Transverse colon (tissue), 4 donors: ENCODE results near the gene FRMD6. TPM values are rescaled to one million over a fixed set of nuclear protein-coding genes. Genes with fewer than 3 reads are reported as not detected.
A peak's percentile ranks its signal among the peaks of the same experiment; 100 is the strongest.

Experiments used
- DNase-seq: peaks from one replicate; pipeline ENCODE4 v3.0.0-alpha.2; 2019
- H3K27ac ChIP-seq, 4 donors: fragments of 200-600 bp; sonication (generic); 2 replicates each; pipeline ENCODE4 v1.5.1; 2016 to 2018; ENCODE audit warnings: inconsistent platforms in 4 of 4
- H3K27me3 ChIP-seq: fragments of 200-600 bp; sonication (generic); 2 replicates; pipeline ENCODE4 v1.5.1; 2017; ENCODE audit warnings: inconsistent platforms
- H3K36me3 ChIP-seq, 4 donors: fragments of 200-600 bp; sonication (generic); 2 replicates each; pipeline ENCODE4 v1.5.1; 2017 to 2019; ENCODE audit warnings: inconsistent platforms in 4 of 4
- H3K4me1 ChIP-seq, 4 donors: fragments of 200-600 bp; sonication (generic); 2 replicates each; pipeline ENCODE4 v1.5.1; 2017 to 2020; ENCODE audit warnings: inconsistent platforms in 4 of 4
- H3K4me3 ChIP-seq, 4 donors: fragments of 200-600 bp; sonication (generic); 1 replicate in 1 of 4; 2 replicates in 3 of 4; pipeline versions ENCODE4 v1.5.1 to v1.6.1; 2017 to 2019; ENCODE audit warnings: inconsistent platforms in 4 of 4
- H3K9me3 ChIP-seq, 2 donors: fragments of 200-600 bp; sonication (generic); 2 replicates each; pipeline ENCODE4 v1.5.1; 2017 to 2019; ENCODE audit warnings: inconsistent platforms in 2 of 2
- CTCF ChIP-seq, 5 experiments: fragments of 200-600 bp in 3 of 5; fragments of 450-650 bp in 2 of 5; sonication (generic) in 3 of 5; IDR thresholded peaks; 1 replicate in 2 of 5; 2 replicates in 3 of 5; pipeline ENCODE4 v1.5.1; 2016 to 2017; ENCODE audit warnings: antibody characterized with exemption in 5 of 5, inconsistent platforms in 3 of 5, mild to moderate bottlenecking in 2 of 5, moderate library complexity in 1 of 5
- EP300 ChIP-seq: sonication (generic); formaldehyde crosslinking; IDR thresholded peaks from one replicate; pipeline ENCODE4 v1.6.1; 2017; ENCODE audit warnings: antibody characterized with exemption, low read depth
- POLR2A ChIP-seq: fragments of 450-650 bp; IDR thresholded peaks from one replicate; pipeline ENCODE4 v1.6.1; 2016; ENCODE audit warnings: antibody characterized with exemption, mild to moderate bottlenecking, moderate library complexity
- POLR2AphosphoS5 ChIP-seq, 3 donors: sonication (generic); formaldehyde crosslinking; IDR thresholded peaks; one replicate each; pipeline ENCODE4 v1.6.1; 2016; ENCODE audit warnings: antibody characterized with exemption in 3 of 3
- WGBS, 2 donors: methylation state at CpG; one replicate each; pipeline ENCODE4 v1.1.5; 2018; ENCODE audit warnings: low coverage in 1 of 2; 5-methylcytosine and 5-hydroxymethylcytosine counted together
- in situ Hi-C, 4 donors: fragments of 200-750 bp; cut with MboI; loops; one replicate each; pipeline versions ENCODE4 v1.15.0 to v1.15.1; 2017; ENCODE audit warnings: low sequenced_read_pairs in 3 of 4, low pct_ligation_motif_present in 1 of 4, low pct_unique_long_range_greater_than_20kb in 1 of 4
- intact Hi-C: fragments of 100-400 bp; cut with DNase I; formaldehyde crosslinking; loops from one replicate; pipeline ENCODE4 v1.15.1; 2023; ENCODE audit warnings: low total_unique reads
- total RNA-seq, 4 donors: library from RNA; depleted of rRNA; stranded (reverse); fragments of >200 nt; gene quantifications; one replicate each; pipeline ENCODE4 v1.1.0, GENCODE V29; 2016

FRMD6 gene
- 10 to 100 TPM in 3 of 4 donors, 1 to 10 TPM in 1; 8.4 to 21.7 (median 11.7) TPM for total RNA-seq

DNA sequence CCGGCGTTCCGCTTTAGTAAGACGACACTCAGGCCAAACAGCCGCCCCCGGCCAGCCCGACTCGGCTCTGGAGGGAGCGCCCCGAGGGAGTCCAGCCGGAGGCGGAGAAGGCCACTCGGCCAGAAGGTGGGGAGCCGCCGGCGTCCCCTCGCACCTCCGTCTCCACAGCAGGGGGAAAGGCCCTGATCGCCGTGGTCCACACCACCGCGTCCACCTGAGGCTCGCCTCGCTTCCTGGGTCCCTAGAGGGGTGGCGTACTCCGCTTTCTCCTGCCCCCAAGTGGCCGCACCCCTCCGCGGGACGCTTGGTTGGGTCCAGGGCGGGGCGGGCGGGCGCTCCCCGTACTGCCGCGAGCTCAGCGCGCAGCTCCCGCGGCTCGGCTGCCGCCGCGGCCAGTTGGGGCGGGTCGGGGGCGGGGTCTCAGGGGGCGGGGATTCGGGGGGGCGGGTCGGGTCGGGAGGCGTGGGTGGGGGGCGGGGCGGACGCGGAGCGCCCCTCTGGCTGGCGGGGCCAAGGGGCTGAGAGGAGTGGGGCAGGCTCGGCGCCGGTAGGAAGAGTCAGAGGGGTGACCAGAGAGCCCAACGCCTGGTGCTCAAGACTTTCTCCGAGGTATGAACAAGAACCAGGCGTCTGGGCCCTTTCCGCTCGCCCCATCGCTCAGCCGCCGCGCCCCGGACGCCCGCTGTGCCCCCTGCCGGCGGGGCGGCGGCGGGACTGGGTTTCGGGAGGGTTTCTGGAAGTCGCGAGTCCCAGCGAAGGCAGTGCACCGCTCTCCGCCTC, at the start of gene FRMD6:
Gene FRMD6, plus strand, starts transcription at position 523 of the 780 bp plus-strand sequence. CDS start 37,927 bp downstream, outside the sequence.
- in situ Hi-C loops (loop anchor here in 2 of 4 donors (10.0 to 25.0 kb wide), 2 partner anchors 123 to 311 kb away; no protein-coding TSS in a partner anchor), intact Hi-C loops (loop anchor here (10.0 kb wide), 1 partner anchor 367 kb away; no protein-coding TSS in a partner anchor)
- Histone ChIP-seq H3K4me1 (peaks cover 0 to 33% (median 9%) of the 10 kb centered on the region in 4 donors), H3K27ac (peak within 1 kb of the TSS; percentile 91 to 97 (median 94)), H3K4me3 (peak within 1 kb of the TSS; percentile 67 to 99 (median 93)), H3K9me3 (no peaks in the 10 kb centered on the region), H3K27me3 (peaks cover 37% of the 10 kb centered on the region), H3K36me3 (no peaks in the 10 kb centered on the region)
- WGBS, 2 donors, result 0% methylated on average over 42 of the region's 86 CpGs; no CpG with 5 or more reads in 1 of the 2 donors
- DNase-seq, result peak; percentile 86
- peak; percentile 69 to 88 (median 80) for TF ChIP-seq POLR2AphosphoS5 (IDR thresholded peaks at IDR 0.05)
- TF ChIP-seq POLR2A, result peak; percentile 65
- TF ChIP-seq EP300, result no peak
- peak; percentile 71 to 85 (median 79) for TF ChIP-seq CTCF (IDR thresholded peaks at IDR 0.05)

DNA sequence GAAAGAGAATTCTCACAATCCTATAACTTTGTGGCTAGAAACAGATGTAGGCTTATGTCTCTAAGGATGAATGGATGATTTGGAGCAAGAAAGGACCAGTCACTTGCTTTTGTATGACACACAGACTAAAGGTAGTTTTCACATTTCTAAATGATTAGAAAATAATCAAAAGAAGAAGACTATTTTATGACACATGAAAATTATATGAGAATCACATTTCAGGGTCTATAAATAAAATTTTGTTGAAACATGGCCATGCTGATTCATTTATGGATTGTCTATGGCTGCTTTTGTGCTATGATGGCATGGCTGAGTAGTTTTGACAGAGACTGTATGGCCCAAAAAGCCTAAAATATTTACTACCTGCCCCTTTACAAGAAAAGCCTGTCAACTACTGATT, 49.4 kb upstream of the FRMD6 start:
- in situ Hi-C loops, result no loop called here
- no peak overlapping the region for H3K27ac ChIP-seq
- no peaks in the 10 kb centered on the region for H3K9me3 ChIP-seq
- intact Hi-C loops, result no loop called here
- H3K27me3 ChIP-seq, result no peaks in the 10 kb centered on the region
- H3K4me1 ChIP-seq, result peaks cover 0 to 7% (median 0%) of the 10 kb centered on the region in 4 donors
- DNase-seq, result no peak
- TF ChIP-seq CTCF (IDR thresholded peaks at IDR 0.05) (no peak), EP300 (no peak), POLR2A (no peak), POLR2AphosphoS5 (IDR thresholded peaks at IDR 0.05) (no peak)
- H3K36me3 ChIP-seq, result no peaks in the 10 kb centered on the region
- no peak overlapping the region for H3K4me3 ChIP-seq

- WGBS, 2 donors, result 83 to 87% methylated on average over 3 of the region's 3 CpGs
- TF ChIP-seq POLR2AphosphoS5 (IDR thresholded peaks at IDR 0.05) (no peak), CTCF (IDR thresholded peaks at IDR 0.05) (no peak), POLR2A (no peak), EP300 (no peak)
- H3K9me3 ChIP-seq, result no peaks in the 10 kb centered on the region
- in situ Hi-C loops (no loop called here), intact Hi-C loops (no loop called here)
- peaks cover 0 to 7% (median 0%) of the 10 kb centered on the region in 4 donors for H3K4me1 ChIP-seq
- H3K36me3 ChIP-seq, result no peaks in the 10 kb centered on the region
- DNase-seq, result no peak
- no peak overlapping the region for H3K4me3 ChIP-seq
- H3K27ac ChIP-seq, result no peak overlapping the region
- H3K27me3 ChIP-seq, result no peaks in the 10 kb centered on the region
Measured at GRCh38 chr14:51603495-51603894, 48.2 kb upstream of the FRMD6 start.

GRCh38 chr14:51604073-51604472, 47.6 kb upstream of the FRMD6 start:
- H3K27ac ChIP-seq, result no peak overlapping the region
- H3K27me3 ChIP-seq, result no peaks in the 10 kb centered on the region
- H3K4me3 ChIP-seq, result no peak overlapping the region
- H3K36me3 ChIP-seq, result no peaks in the 10 kb centered on the region
- H3K9me3 ChIP-seq, result no peaks in the 10 kb centered on the region
- in situ Hi-C loops, result no loop called here
- WGBS, 2 donors, result 80 to 85% methylated on average over 4 of the region's 4 CpGs
- H3K4me1 ChIP-seq, result peaks cover 0 to 7% (median 0%) of the 10 kb centered on the region in 4 donors
- no peak for DNase-seq
- intact Hi-C loops, result no loop called here
- TF ChIP-seq CTCF (IDR thresholded peaks at IDR 0.05), result no peak
- TF ChIP-seq POLR2A, result no peak
